ENCODE measurements around the gene MUC6. TPM values are rescaled to one million over a fixed set of nuclear protein-coding genes. Genes with fewer than 3 reads are reported as not detected.
A peak's percentile ranks its signal among the peaks of the same experiment; 100 is the strongest.

Gene MUC6
- total RNA-seq, 2 donors from 2014 or later = 0.10 TPM; not detected in 1

- intact Hi-C loops (cut with DNase I) = no loop called here
- Histone ChIP-seq H3K9me3 (no peaks in the 10 kb centered on the region), H3K9ac (ENCODE audit: low read depth in 2 of 2, low read length in 2 of 2) (no peak overlapping the region), H3K4me1 (peaks cover 4% of the 10 kb centered on the region), H3K4me3 (no peak overlapping the region), H3K27me3 (no peaks in the 10 kb centered on the region), H3K36me3 (peaks cover 5% of the 10 kb centered on the region), H3K27ac (no peak overlapping the region)
- DNase-seq = peak; percentile 54
- TF ChIP-seq CTCF (IDR thresholded peaks at IDR 0.05) = no peak
These were observed 51.1 kb downstream of the MUC6 start for GRCh38 chr11:985406-985805.

- Histone ChIP-seq H3K9me3 (no peaks in the 10 kb centered on the region), H3K27me3 (no peaks in the 10 kb centered on the region), H3K9ac (ENCODE audit: low read depth in 2 of 2, low read length in 2 of 2) (no peak overlapping the region), H3K4me3 (no peak overlapping the region), H3K27ac (no peak overlapping the region), H3K36me3 (peaks cover 5% of the 10 kb centered on the region), H3K4me1 (peaks cover 4% of the 10 kb centered on the region)
- no peak for TF ChIP-seq CTCF (IDR thresholded peaks at IDR 0.05)
- intact Hi-C loops (cut with DNase I) = no loop called here
- DNase-seq = no peak
These were observed 52.0 kb downstream of the MUC6 start for GRCh38 chr11:984546-984945.

- H3K27ac ChIP-seq = no peak overlapping the region
These were observed 54.8 kb downstream of the MUC6 start for GRCh38 chr11:981764-982163.

GRCh38 chr11:980438-981357 lies 55.8 kb downstream of the MUC6 start:
- no peak for DNase-seq
- no peak overlapping the region for H3K4me3 ChIP-seq
- no peak overlapping the region for H3K9ac ChIP-seq (ENCODE audit: low read depth in 2 of 2, low read length in 2 of 2)
- H3K9me3 ChIP-seq = no peaks in the 10 kb centered on the region
- intact Hi-C loops (cut with DNase I) = no loop called here
- H3K4me1 ChIP-seq = peaks cover 4% of the 10 kb centered on the region
- no peak for TF ChIP-seq CTCF (IDR thresholded peaks at IDR 0.05)
- H3K27me3 ChIP-seq = no peaks in the 10 kb centered on the region
- H3K27ac ChIP-seq = no peak overlapping the region
- H3K36me3 ChIP-seq = no peaks in the 10 kb centered on the region

More at GRCh38 chr11:981764-982163, 54.8 kb downstream of the MUC6 start:
- no peaks in the 10 kb centered on the region for H3K36me3 ChIP-seq
- DNase-seq = no peak
- H3K4me3 ChIP-seq = no peak overlapping the region
- no peaks in the 10 kb centered on the region for H3K9me3 ChIP-seq
- H3K9ac ChIP-seq (ENCODE audit: low read depth in 2 of 2, low read length in 2 of 2) = no peak overlapping the region
- intact Hi-C loops (cut with DNase I) = no loop called here
- H3K4me1 ChIP-seq = peaks cover 4% of the 10 kb centered on the region
- TF ChIP-seq CTCF (IDR thresholded peaks at IDR 0.05) = no peak
- H3K27me3 ChIP-seq = no peaks in the 10 kb centered on the region

GRCh38 chr11:978781-979180 lies 57.7 kb downstream of the MUC6 start:
- H3K36me3 ChIP-seq = no peaks in the 10 kb centered on the region
- no peaks in the 10 kb centered on the region for H3K4me1 ChIP-seq
- no peak overlapping the region for H3K9ac ChIP-seq (ENCODE audit: low read depth in 2 of 2, low read length in 2 of 2)
- no peaks in the 10 kb centered on the region for H3K9me3 ChIP-seq
- no peak for DNase-seq
- H3K27ac ChIP-seq = no peak overlapping the region
- no peaks in the 10 kb centered on the region for H3K27me3 ChIP-seq
- intact Hi-C loops (cut with DNase I) = no loop called here
- no peak for TF ChIP-seq CTCF (IDR thresholded peaks at IDR 0.05)
- H3K4me3 ChIP-seq = no peak overlapping the region

Data from colonic mucosa (tissue), 4 donors.